Measurements from ENCODE around the gene CNKSR3. TPM values are rescaled to one million over a fixed set of nuclear protein-coding genes. Genes with fewer than 3 reads are reported as not detected.

The CNKSR3 gene
- 10.8 TPM for polyA plus RNA-seq (2013, experiment 1 of 2)
- 10.7 TPM for polyA plus RNA-seq (2013, experiment 2 of 2)

DNA sequence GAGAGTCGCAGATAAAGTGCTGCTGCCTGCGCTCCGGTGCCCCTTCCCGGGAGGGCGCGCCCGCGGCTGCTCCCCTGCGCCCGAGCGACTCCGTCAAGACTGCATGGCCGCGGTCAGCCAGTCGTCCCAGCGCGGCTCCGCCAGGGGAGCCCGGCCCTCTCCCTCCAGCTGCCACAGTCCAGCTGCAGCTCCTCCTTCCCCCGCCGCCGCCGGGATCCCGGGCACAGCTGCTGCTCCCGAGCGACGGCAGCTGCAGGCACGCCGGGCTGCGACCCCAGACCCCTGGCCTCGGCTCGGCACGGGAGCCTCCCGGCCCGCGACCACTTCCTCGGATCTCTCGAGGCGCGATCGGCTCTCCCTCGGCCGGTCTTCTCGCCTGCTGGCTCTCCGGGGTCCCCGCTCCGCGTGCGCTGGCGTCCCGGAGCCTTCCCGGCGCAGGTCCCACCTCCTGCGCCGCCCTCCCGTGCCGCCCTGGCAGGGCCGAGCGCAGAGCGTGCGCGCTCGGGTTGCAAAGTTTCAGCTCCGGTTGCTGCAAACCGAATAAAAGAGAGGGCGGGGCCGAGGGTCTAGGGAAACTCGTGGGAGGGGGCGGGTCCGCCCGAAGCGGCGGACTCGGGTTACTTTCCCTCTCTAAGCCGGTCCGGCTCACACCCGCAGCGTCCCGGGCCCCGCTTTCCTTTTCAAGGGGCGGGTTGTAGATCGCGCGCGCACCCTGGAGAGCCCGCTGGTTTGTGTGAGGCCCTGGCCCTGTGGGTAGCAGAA, at the start of gene CNKSR3:
TSS of gene CNKSR3 (minus strand) at position 542 of the 762 bp plus-strand sequence. CDS start 571 bp downstream, outside the sequence.
- no peaks in the 10 kb centered on the region for H3K9me3 ChIP-seq (replicated peaks in 1 of 2; ENCODE audit: control insufficient read depth in 2 of 2, insufficient read depth in 1 of 2, low read depth in 1 of 2, low read length in 2 of 2)
- peak within 1 kb of the TSS; percentile 90 for H3K27ac ChIP-seq (replicated peaks; ENCODE audit: low read length)
- peaks cover 8% of the 10 kb centered on the region in 2 donors for H3K4me1 ChIP-seq (ENCODE audit: control insufficient read depth in 2 of 2, insufficient read depth in 1 of 2, low read depth in 1 of 2, low read length in 2 of 2)
- H2AFZ ChIP-seq (ENCODE audit: low read length) = peak within 1 kb of the TSS; percentile 98
- peak within 1 kb of the TSS; percentile 20 for H2BK120ac ChIP-seq (ENCODE audit: low read depth, low read length)
- H4K8ac ChIP-seq (ENCODE audit: low read depth, low read length) = no peak within 1 kb of the TSS
- peak within 1 kb of the TSS; percentile 73 for H2BK15ac ChIP-seq (ENCODE audit: low read length)
- peak within 1 kb of the TSS; percentile 96 for H3K9ac ChIP-seq (ENCODE audit: low read depth, low read length, poor library complexity)
- peak within 1 kb of the TSS; percentile 92 for H3K23ac ChIP-seq (ENCODE audit: low read depth, low read length, poor library complexity)
- no CpG with 5 or more reads among the region's 86 CpGs for WGBS, 2 donors (ENCODE audit: extremely low coverage in 2 of 2, insufficient read length in 2 of 2, insufficient replicate concordance in 1 of 2)
- H3K27me3 ChIP-seq (ENCODE audit: control insufficient read depth in 3 of 3, insufficient read depth in 3 of 3, low read depth in 1 of 3, low read length in 3 of 3) = no peaks in the 10 kb centered on the region
- H3K18ac ChIP-seq (ENCODE audit: low read length) = peak within 1 kb of the TSS; percentile 96
- peak within 1 kb of the TSS; percentile 87 for H3K14ac ChIP-seq (ENCODE audit: low read length)
- H2BK12ac ChIP-seq (ENCODE audit: low read length) = peak within 1 kb of the TSS; percentile 63
- peaks cover 2% of the 10 kb centered on the region for H3K79me1 ChIP-seq (ENCODE audit: low read depth, low read length)
- H3K36me3 ChIP-seq (replicated peaks in 1 of 2; ENCODE audit: control insufficient read depth in 2 of 2, insufficient read depth in 2 of 2, low read length in 2 of 2) = peaks cover 0 to 1% of the 10 kb centered on the region in 2 donors
- peak; percentile 96 for DNase-seq (ENCODE audit: low spot score)
- peak within 1 kb of the TSS; percentile 69 for H2BK5ac ChIP-seq (ENCODE audit: low read length)
- no peak within 1 kb of the TSS for H4K91ac ChIP-seq (ENCODE audit: low read depth, low read length, poor library complexity)
- peak within 1 kb of the TSS; percentile 86 for H3K4me2 ChIP-seq (ENCODE audit: insufficient read depth, low read length, poor library complexity, severe bottlenecking)
- H3K4ac ChIP-seq (ENCODE audit: low read length) = peak within 1 kb of the TSS; percentile 17
- H3K4me3 ChIP-seq (ENCODE audit: low read length in 2 of 2) = peak within 1 kb of the TSS; percentile 82 to 97
- peak within 1 kb of the TSS; percentile 37 for H2AK5ac ChIP-seq (ENCODE audit: low read depth, low read length)

DNA sequence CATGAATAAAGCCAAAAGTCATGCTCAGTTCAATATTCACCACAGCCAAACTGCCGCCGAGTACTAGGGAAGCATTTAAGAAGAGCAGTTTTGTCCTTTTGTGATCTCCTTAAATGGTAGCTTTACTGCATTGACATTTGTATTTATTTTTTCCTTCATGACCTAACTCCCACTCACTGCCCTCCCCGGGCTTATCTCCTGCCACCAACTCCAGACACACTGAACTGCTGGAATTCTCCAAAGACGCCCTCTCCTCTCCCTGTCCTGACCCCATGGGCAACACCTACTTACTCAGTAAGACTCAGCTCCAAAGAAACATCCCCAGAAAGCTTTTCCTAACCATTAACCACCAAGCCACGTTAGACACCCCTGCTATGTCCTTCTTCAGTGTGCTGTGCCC, 48.5 kb upstream of the CNKSR3 start:
- no peaks in the 10 kb centered on the region for H3K79me1 ChIP-seq (ENCODE audit: low read depth, low read length)
- H2BK5ac ChIP-seq (ENCODE audit: low read length) = no peak overlapping the region
- WGBS, 2 donors (ENCODE audit: extremely low coverage in 2 of 2, insufficient read length in 2 of 2, insufficient replicate concordance in 1 of 2) = no CpG with 5 or more reads among the region's 5 CpGs
- H2BK12ac ChIP-seq (ENCODE audit: low read length) = no peak overlapping the region
- H3K14ac ChIP-seq (ENCODE audit: low read length) = no peak overlapping the region
- H3K4me3 ChIP-seq (ENCODE audit: low read length in 2 of 2) = no peak overlapping the region
- no peak overlapping the region for H3K4ac ChIP-seq (ENCODE audit: low read length)
- H2AK5ac ChIP-seq (ENCODE audit: low read depth, low read length) = no peak overlapping the region
- H2BK120ac ChIP-seq (ENCODE audit: low read depth, low read length) = no peak overlapping the region
- no peak overlapping the region for H4K91ac ChIP-seq (ENCODE audit: low read depth, low read length, poor library complexity)
- H3K9ac ChIP-seq (ENCODE audit: low read depth, low read length, poor library complexity) = no peak overlapping the region
- no peak overlapping the region for H2BK15ac ChIP-seq (ENCODE audit: low read length)
- no peak overlapping the region for H3K18ac ChIP-seq (ENCODE audit: low read length)
- no peak overlapping the region for H3K27ac ChIP-seq (replicated peaks; ENCODE audit: low read length)
- no peak overlapping the region for H3K4me2 ChIP-seq (ENCODE audit: insufficient read depth, low read length, poor library complexity, severe bottlenecking)
- no peak overlapping the region for H2AFZ ChIP-seq (ENCODE audit: low read length)
- H3K9me3 ChIP-seq (replicated peaks in 1 of 2; ENCODE audit: control insufficient read depth in 2 of 2, insufficient read depth in 1 of 2, low read depth in 1 of 2, low read length in 2 of 2) = peaks cover 0 to 3% of the 10 kb centered on the region in 2 donors
- H4K8ac ChIP-seq (ENCODE audit: low read depth, low read length) = no peak overlapping the region
- DNase-seq (ENCODE audit: low spot score) = no peak
- peaks cover 0 to 3% of the 10 kb centered on the region in 2 donors for H3K4me1 ChIP-seq (ENCODE audit: control insufficient read depth in 2 of 2, insufficient read depth in 1 of 2, low read depth in 1 of 2, low read length in 2 of 2)
- no peak overlapping the region for H3K23ac ChIP-seq (ENCODE audit: low read depth, low read length, poor library complexity)
- H3K27me3 ChIP-seq (ENCODE audit: control insufficient read depth in 3 of 3, insufficient read depth in 3 of 3, low read depth in 1 of 3, low read length in 3 of 3) = peaks cover 0 to 4% (median 0%) of the 10 kb centered on the region in 3 experiments
- no peaks in the 10 kb centered on the region for H3K36me3 ChIP-seq (replicated peaks in 1 of 2; ENCODE audit: control insufficient read depth in 2 of 2, insufficient read depth in 2 of 2, low read length in 2 of 2)

DNA sequence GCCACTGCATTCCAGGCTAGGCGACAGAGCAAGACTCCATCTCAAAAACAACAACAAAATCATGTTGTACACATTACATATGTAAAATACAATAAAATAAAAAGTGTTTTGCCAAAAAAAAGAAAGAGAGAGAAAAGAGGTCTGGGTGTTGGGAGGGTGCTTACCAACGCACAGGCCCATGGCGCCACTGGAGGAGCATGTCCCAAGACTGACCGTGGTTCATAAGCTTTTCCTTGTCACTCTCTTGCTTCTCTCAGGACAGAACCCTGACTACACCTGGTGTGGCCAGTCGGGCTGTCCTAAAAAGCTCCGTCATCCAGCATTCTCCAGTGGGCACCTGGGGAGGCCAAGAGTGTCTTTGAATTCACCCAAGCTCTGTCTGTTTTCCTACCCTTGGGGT, 48.0 kb upstream of the CNKSR3 start:
- H3K14ac ChIP-seq (ENCODE audit: low read length) = no peak overlapping the region
- H2AK5ac ChIP-seq (ENCODE audit: low read depth, low read length) = no peak overlapping the region
- no peak overlapping the region for H3K4ac ChIP-seq (ENCODE audit: low read length)
- H3K9ac ChIP-seq (ENCODE audit: low read depth, low read length, poor library complexity) = no peak overlapping the region
- no peak overlapping the region for H3K18ac ChIP-seq (ENCODE audit: low read length)
- H3K4me3 ChIP-seq (ENCODE audit: low read length in 2 of 2) = no peak overlapping the region
- peaks cover 0 to 3% of the 10 kb centered on the region in 2 donors for H3K9me3 ChIP-seq (replicated peaks in 1 of 2; ENCODE audit: control insufficient read depth in 2 of 2, insufficient read depth in 1 of 2, low read depth in 1 of 2, low read length in 2 of 2)
- no peak overlapping the region for H3K23ac ChIP-seq (ENCODE audit: low read depth, low read length, poor library complexity)
- no peak overlapping the region for H2AFZ ChIP-seq (ENCODE audit: low read length)
- no peaks in the 10 kb centered on the region for H3K36me3 ChIP-seq (replicated peaks in 1 of 2; ENCODE audit: control insufficient read depth in 2 of 2, insufficient read depth in 2 of 2, low read length in 2 of 2)
- DNase-seq (ENCODE audit: low spot score) = no peak
- H3K27me3 ChIP-seq (ENCODE audit: control insufficient read depth in 3 of 3, insufficient read depth in 3 of 3, low read depth in 1 of 3, low read length in 3 of 3) = peaks cover 0 to 4% (median 0%) of the 10 kb centered on the region in 3 experiments
- H4K8ac ChIP-seq (ENCODE audit: low read depth, low read length) = no peak overlapping the region
- H2BK12ac ChIP-seq (ENCODE audit: low read length) = no peak overlapping the region
- H2BK5ac ChIP-seq (ENCODE audit: low read length) = no peak overlapping the region
- no peak overlapping the region for H3K27ac ChIP-seq (replicated peaks; ENCODE audit: low read length)
- no peak overlapping the region for H2BK120ac ChIP-seq (ENCODE audit: low read depth, low read length)
- no peak overlapping the region for H4K91ac ChIP-seq (ENCODE audit: low read depth, low read length, poor library complexity)
- peaks cover 0 to 3% of the 10 kb centered on the region in 2 donors for H3K4me1 ChIP-seq (ENCODE audit: control insufficient read depth in 2 of 2, insufficient read depth in 1 of 2, low read depth in 1 of 2, low read length in 2 of 2)
- no peak overlapping the region for H3K4me2 ChIP-seq (ENCODE audit: insufficient read depth, low read length, poor library complexity, severe bottlenecking)
- H2BK15ac ChIP-seq (ENCODE audit: low read length) = no peak overlapping the region
- WGBS, 2 donors (ENCODE audit: extremely low coverage in 2 of 2, insufficient read length in 2 of 2, insufficient replicate concordance in 1 of 2) = no CpG with 5 or more reads among the region's 6 CpGs
- no peaks in the 10 kb centered on the region for H3K79me1 ChIP-seq (ENCODE audit: low read depth, low read length)

DNA sequence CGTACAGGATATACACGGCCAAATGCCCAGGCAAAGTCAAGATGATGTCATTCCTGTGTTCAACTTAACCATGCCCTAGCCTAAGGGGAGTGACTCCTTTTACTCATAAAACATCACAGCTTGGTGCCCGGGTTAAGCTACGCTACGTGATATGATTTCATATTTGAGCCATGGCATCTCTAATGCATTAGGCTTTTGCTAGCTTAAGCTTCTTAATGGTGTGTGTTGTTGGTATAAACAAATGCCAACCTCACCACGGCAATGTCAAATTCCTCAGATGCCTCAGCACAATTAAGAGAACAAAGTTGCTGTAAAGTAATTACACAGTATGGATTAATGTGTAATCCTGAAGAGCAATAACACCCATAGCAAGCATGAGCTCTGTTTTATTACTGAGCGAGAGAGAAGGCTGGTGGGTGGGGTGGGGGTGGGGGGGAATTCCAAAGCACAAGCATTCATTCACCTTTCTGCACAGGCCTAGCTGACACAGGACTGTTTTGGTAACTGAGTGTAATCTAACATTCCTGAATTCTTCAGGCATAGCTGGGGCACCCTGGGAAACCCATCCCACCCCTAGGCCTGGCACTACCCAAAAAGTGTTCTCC, 44.7 kb upstream of the CNKSR3 start:
- no peak for DNase-seq (ENCODE audit: low spot score)
- H3K9ac ChIP-seq (ENCODE audit: low read depth, low read length, poor library complexity) = no peak overlapping the region
- no peak overlapping the region for H2BK120ac ChIP-seq (ENCODE audit: low read depth, low read length)
- H3K23ac ChIP-seq (ENCODE audit: low read depth, low read length, poor library complexity) = no peak overlapping the region
- no peak overlapping the region for H2BK12ac ChIP-seq (ENCODE audit: low read length)
- H4K8ac ChIP-seq (ENCODE audit: low read depth, low read length) = no peak overlapping the region
- no peak overlapping the region for H2BK15ac ChIP-seq (ENCODE audit: low read length)
- no peaks in the 10 kb centered on the region for H3K36me3 ChIP-seq (replicated peaks in 1 of 2; ENCODE audit: control insufficient read depth in 2 of 2, insufficient read depth in 2 of 2, low read length in 2 of 2)
- no peak overlapping the region for H3K4me3 ChIP-seq (ENCODE audit: low read length in 2 of 2)
- H4K91ac ChIP-seq (ENCODE audit: low read depth, low read length, poor library complexity) = no peak overlapping the region
- H3K18ac ChIP-seq (ENCODE audit: low read length) = no peak overlapping the region
- H3K27me3 ChIP-seq (ENCODE audit: control insufficient read depth in 3 of 3, insufficient read depth in 3 of 3, low read depth in 1 of 3, low read length in 3 of 3) = no peaks in the 10 kb centered on the region
- H2AK5ac ChIP-seq (ENCODE audit: low read depth, low read length) = no peak overlapping the region
- H3K9me3 ChIP-seq (replicated peaks in 1 of 2; ENCODE audit: control insufficient read depth in 2 of 2, insufficient read depth in 1 of 2, low read depth in 1 of 2, low read length in 2 of 2) = peaks cover 0 to 3% of the 10 kb centered on the region in 2 donors
- WGBS, 2 donors (ENCODE audit: extremely low coverage in 2 of 2, insufficient read length in 2 of 2, insufficient replicate concordance in 1 of 2) = no CpG with 5 or more reads among the region's 7 CpGs
- H3K27ac ChIP-seq (replicated peaks; ENCODE audit: low read length) = no peak overlapping the region
- H3K4ac ChIP-seq (ENCODE audit: low read length) = no peak overlapping the region
- H3K4me1 ChIP-seq (ENCODE audit: control insufficient read depth in 2 of 2, insufficient read depth in 1 of 2, low read depth in 1 of 2, low read length in 2 of 2) = peaks cover 0 to 6% of the 10 kb centered on the region in 2 donors
- no peaks in the 10 kb centered on the region for H3K79me1 ChIP-seq (ENCODE audit: low read depth, low read length)
- H2AFZ ChIP-seq (ENCODE audit: low read length) = no peak overlapping the region
- no peak overlapping the region for H3K14ac ChIP-seq (ENCODE audit: low read length)
- no peak overlapping the region for H2BK5ac ChIP-seq (ENCODE audit: low read length)
- H3K4me2 ChIP-seq (ENCODE audit: insufficient read depth, low read length, poor library complexity, severe bottlenecking) = no peak overlapping the region
